ENCODE measurements around the gene ZDHHC11.

GRCh38 chr5:871596-872298, 21.0 kb upstream of the ZDHHC11 start:
- no peak for TF ChIP-seq TAF1 (IDR thresholded peaks at IDR 0.05; ENCODE audit: borderline replicate concordance, insufficient read depth, low read length)
- no peak for TF ChIP-seq POLR2AphosphoS5 (IDR thresholded peaks at IDR 0.05; ENCODE audit: low read depth, low read length)
- TF ChIP-seq SIN3A (IDR thresholded peaks at IDR 0.05; ENCODE audit: borderline replicate concordance, insufficient read depth, low read length), result no peak
- TF ChIP-seq, protein P1, sequence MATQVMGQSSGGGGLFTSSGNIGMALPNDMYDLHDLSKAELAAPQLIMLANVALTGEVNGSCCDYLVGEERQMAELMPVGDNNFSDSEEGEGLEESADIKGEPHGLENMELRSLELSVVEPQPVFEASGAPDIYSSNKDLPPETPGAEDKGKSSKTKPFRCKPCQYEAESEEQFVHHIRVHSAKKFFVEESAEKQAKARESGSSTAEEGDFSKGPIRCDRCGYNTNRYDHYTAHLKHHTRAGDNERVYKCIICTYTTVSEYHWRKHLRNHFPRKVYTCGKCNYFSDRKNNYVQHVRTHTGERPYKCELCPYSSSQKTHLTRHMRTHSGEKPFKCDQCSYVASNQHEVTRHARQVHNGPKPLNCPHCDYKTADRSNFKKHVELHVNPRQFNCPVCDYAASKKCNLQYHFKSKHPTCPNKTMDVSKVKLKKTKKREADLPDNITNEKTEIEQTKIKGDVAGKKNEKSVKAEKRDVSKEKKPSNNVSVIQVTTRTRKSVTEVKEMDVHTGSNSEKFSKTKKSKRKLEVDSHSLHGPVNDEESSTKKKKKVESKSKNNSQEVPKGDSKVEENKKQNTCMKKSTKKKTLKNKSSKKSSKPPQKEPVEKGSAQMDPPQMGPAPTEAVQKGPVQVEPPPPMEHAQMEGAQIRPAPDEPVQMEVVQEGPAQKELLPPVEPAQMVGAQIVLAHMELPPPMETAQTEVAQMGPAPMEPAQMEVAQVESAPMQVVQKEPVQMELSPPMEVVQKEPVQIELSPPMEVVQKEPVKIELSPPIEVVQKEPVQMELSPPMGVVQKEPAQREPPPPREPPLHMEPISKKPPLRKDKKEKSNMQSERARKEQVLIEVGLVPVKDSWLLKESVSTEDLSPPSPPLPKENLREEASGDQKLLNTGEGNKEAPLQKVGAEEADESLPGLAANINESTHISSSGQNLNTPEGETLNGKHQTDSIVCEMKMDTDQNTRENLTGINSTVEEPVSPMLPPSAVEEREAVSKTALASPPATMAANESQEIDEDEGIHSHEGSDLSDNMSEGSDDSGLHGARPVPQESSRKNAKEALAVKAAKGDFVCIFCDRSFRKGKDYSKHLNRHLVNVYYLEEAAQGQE (IDR thresholded peaks at IDR 0.05; ENCODE audit: insufficient read depth in 1 of 2, low read depth in 2 of 2, low read length in 2 of 2), result no peak
- TF ChIP-seq FOXP2 (optimal IDR thresholded peaks at IDR 0.05; ENCODE audit: borderline replicate concordance, extremely low read depth, extremely low read length, insufficient read depth), result no peak
